IMR-90 (cell line): ENCODE results near the gene GCGR. TPM values are rescaled to one million over a fixed set of nuclear protein-coding genes. Genes with fewer than 3 reads are reported as not detected.

Source experiments
- ATAC-seq: fragments of 200-7000 bp; cut with Tn5 transposase; 2 replicates; pipeline ENCODE4 v1.9.1; 2020; ENCODE audit warnings: low read depth, mild to moderate bottlenecking, moderate library complexity
- BruUV-seq: library from RNA; stranded (reverse); fragments of 400-500 nt; replicated peaks from 2 replicates; lab custom pipeline; 2021; lab: Mats Ljungman, UMichigan
- CTCF ChIA-PET: fragments of 300-600 bp; formaldehyde crosslinking; extraction: SDS; loops from one replicate; lab custom pipeline; 2021; ENCODE audit warnings: antibody characterized with exemption; lab: Yijun Ruan, JAX
- POLR2A ChIA-PET: fragments of 300-600 bp; sonication (Branson Sonifier 250); formaldehyde crosslinking; loops from one replicate; lab custom pipeline; 2022; ENCODE audit warnings: antibody characterized with exemption; ENCODE audit not compliant: unreplicated experiment; lab: Charles Lee
- DNase-seq: peaks from one replicate; pipeline ENCODE4 v3.0.0; 2013
- H2AFZ ChIP-seq: replicated peaks from 2 replicates; pipeline ENCODE3; 2013; ENCODE audit warnings: low read length, mild to moderate bottlenecking; ENCODE audit not compliant: poor library complexity
- H2AK5ac ChIP-seq: 2 replicates; pipeline ENCODE4 v1.6.1; 2013; ENCODE audit warnings: low read depth, low read length, inconsistent platforms
- H2AK9ac ChIP-seq: replicated peaks from 2 replicates; pipeline ENCODE3; 2013; ENCODE audit warnings: mild to moderate bottlenecking, low read depth, low read length, moderate library complexity; ENCODE audit not compliant: poor library complexity
- H2BK120ac ChIP-seq: 2 replicates; pipeline ENCODE4 v1.6.1; 2013; ENCODE audit warnings: low read depth, low read length, inconsistent platforms
- H2BK15ac ChIP-seq: 3 replicates; pipeline ENCODE4 v1.6.1; 2013; ENCODE audit warnings: low read depth, low read length, inconsistent platforms
- H2BK20ac ChIP-seq: 2 replicates; pipeline ENCODE4 v1.6.1; 2013; ENCODE audit warnings: low read depth, mild to moderate bottlenecking, inconsistent platforms, low read length, moderate library complexity
- H2BK5ac ChIP-seq: 2 replicates; pipeline ENCODE4 v1.6.1; 2013; ENCODE audit warnings: mild to moderate bottlenecking, low read depth, low read length, inconsistent platforms; ENCODE audit not compliant: poor library complexity, severe bottlenecking
- H3K14ac ChIP-seq: replicated peaks from 2 replicates; pipeline ENCODE4 v1.6.1; 2013; ENCODE audit warnings: low read depth, low read length, inconsistent platforms
- H3K18ac ChIP-seq: 2 replicates; pipeline ENCODE4 v1.6.1; 2013; ENCODE audit warnings: low read depth, low read length, control low read depth
- H3K23ac ChIP-seq: 2 replicates; pipeline ENCODE4 v1.6.1; 2013; ENCODE audit warnings: low read depth, low read length, inconsistent platforms
- H3K27ac ChIP-seq: 2 replicates; pipeline ENCODE4 v1.5.1; 2013; ENCODE audit warnings: mild to moderate bottlenecking, control low read depth, low read length; ENCODE audit not compliant: insufficient read depth
- H3K27me3 ChIP-seq: 2 replicates; pipeline ENCODE4 v1.6.1; 2013; ENCODE audit warnings: low read length; ENCODE audit not compliant: control insufficient read depth, insufficient read depth
- H3K36me3 ChIP-seq: 2 replicates; pipeline ENCODE4 v1.6.1; 2013; ENCODE audit warnings: low read length, mixed read lengths; ENCODE audit not compliant: control insufficient read depth, insufficient read depth
- H3K4ac ChIP-seq: 2 replicates; pipeline ENCODE4 v1.6.1; 2013; ENCODE audit warnings: low read depth, low read length, inconsistent platforms
- H3K4me1 ChIP-seq: 2 replicates; pipeline ENCODE4 v1.6.1; 2013; ENCODE audit warnings: low read length, mixed read lengths; ENCODE audit not compliant: control insufficient read depth, insufficient read depth
- H3K4me2 ChIP-seq: 2 replicates; pipeline ENCODE4 v1.6.1; 2013; ENCODE audit warnings: low read depth, mild to moderate bottlenecking, control low read depth, low read length, moderate library complexity
- H3K4me3 ChIP-seq: 2 replicates; pipeline ENCODE4 v1.5.1; 2013; ENCODE audit warnings: low read depth, mild to moderate bottlenecking, control low read depth, low read length, moderate library complexity; ENCODE audit not compliant: insufficient read depth
- H3K56ac ChIP-seq: 2 replicates; pipeline ENCODE4 v1.6.1; 2013; ENCODE audit warnings: low read length, inconsistent platforms; ENCODE audit not compliant: insufficient read depth; ENCODE audit errors: extremely low read depth
- H3K79me1 ChIP-seq, 2 experiments: 2 replicates each; pipeline ENCODE4 v1.6.1; 2013; ENCODE audit warnings: low read length in 2 of 2, inconsistent platforms in 1 of 2, low read depth in 1 of 2
- H3K9ac ChIP-seq: 2 replicates; pipeline ENCODE4 v1.6.1; 2013; ENCODE audit warnings: low read depth, low read length, control low read depth
- H3K9me1 ChIP-seq: 2 replicates; pipeline ENCODE4 v1.6.1; 2013; ENCODE audit warnings: low read length, inconsistent platforms; ENCODE audit not compliant: insufficient read depth
- H3K9me3 ChIP-seq: 2 replicates; pipeline ENCODE4 v1.6.1; 2013; ENCODE audit warnings: low read length; ENCODE audit not compliant: control insufficient read depth, insufficient read depth
- H4K20me1 ChIP-seq: 2 replicates; pipeline ENCODE4 v1.6.1; 2013; ENCODE audit warnings: low read length, inconsistent platforms; ENCODE audit not compliant: insufficient read depth
- H4K5ac ChIP-seq: 2 replicates; pipeline ENCODE4 v1.6.1; 2013; ENCODE audit warnings: mild to moderate bottlenecking, low read depth, low read length, control low read depth
- H4K8ac ChIP-seq, 2 experiments: 2 replicates each; pipeline ENCODE4 v1.6.1; 2013; ENCODE audit warnings: low read depth in 2 of 2, low read length in 2 of 2, control low read depth in 1 of 2, inconsistent platforms in 1 of 2
- H4K91ac ChIP-seq: 2 replicates; pipeline ENCODE4 v1.6.1; 2013; ENCODE audit warnings: low read depth, low read length, inconsistent platforms; ENCODE audit not compliant: insufficient read depth
- BHLHE40 ChIP-seq: fragments of 150-350 bp; IDR thresholded peaks from 2 replicates; pipeline ENCODE4 v1.6.1; 2016; ENCODE audit warnings: mild to moderate bottlenecking, low read depth, low read length
- CEBPB ChIP-seq: IDR thresholded peaks from 2 replicates; pipeline ENCODE4 v1.6.1; 2012; ENCODE audit warnings: low read depth, low read length, improper control_type of control experiment
- CHD1 ChIP-seq: IDR thresholded peaks from 2 replicates; pipeline ENCODE4 v1.6.1; 2012; ENCODE audit warnings: low read depth, low read length, improper control_type of control experiment
- CTCF ChIP-seq: conservative IDR thresholded peaks from 2 replicates; pipeline ENCODE4 v1.5.1; 2012; ENCODE audit warnings: mild to moderate bottlenecking, low read depth, low read length, improper control_type of control experiment
- ELK1 ChIP-seq: fragments of 150-350 bp; IDR thresholded peaks from 2 replicates; pipeline ENCODE4 v1.6.1; 2016; ENCODE audit warnings: low read depth, mild to moderate bottlenecking, low read length, moderate library complexity, borderline replicate concordance
- FOS ChIP-seq: fragments of 150-350 bp; IDR thresholded peaks from 2 replicates; pipeline ENCODE4 v1.6.1; 2016; ENCODE audit warnings: low read depth, low read length
- MAFK ChIP-seq: IDR thresholded peaks from 2 replicates; pipeline ENCODE4 v1.6.1; 2012; ENCODE audit warnings: low read depth, low read length, improper control_type of control experiment
- MAZ ChIP-seq: IDR thresholded peaks from 2 replicates; pipeline ENCODE4 v1.6.1; 2012; ENCODE audit warnings: low read depth, mild to moderate bottlenecking, low read length, improper control_type of control experiment, moderate library complexity, borderline replicate concordance
- MXI1 ChIP-seq: IDR thresholded peaks from 2 replicates; pipeline ENCODE4 v1.6.1; 2012; ENCODE audit warnings: low read depth, mild to moderate bottlenecking, low read length, moderate library complexity, borderline replicate concordance
- NFE2L2 ChIP-seq: fragments of 150-350 bp; IDR thresholded peaks from 2 replicates; pipeline ENCODE4 v1.6.1; 2016; ENCODE audit warnings: low read depth, mild to moderate bottlenecking, low read length
- POLR2A ChIP-seq: IDR thresholded peaks from 2 replicates; pipeline ENCODE4 v1.6.1; 2012; ENCODE audit warnings: mild to moderate bottlenecking, low read depth, low read length
- RAD21 ChIP-seq: IDR thresholded peaks from 2 replicates; pipeline ENCODE4 v1.6.1; 2012; ENCODE audit warnings: low read length, improper control_type of control experiment
- RCOR1 ChIP-seq: IDR thresholded peaks from 2 replicates; pipeline ENCODE4 v1.6.1; 2012; ENCODE audit warnings: mild to moderate bottlenecking, low read length, improper control_type of control experiment; ENCODE audit not compliant: insufficient replicate concordance
- RFX5 ChIP-seq: IDR thresholded peaks from 2 replicates; pipeline ENCODE4 v1.8.0; 2012; ENCODE audit warnings: low read depth, mild to moderate bottlenecking, low read length, moderate library complexity
- SMC3 ChIP-seq: fragments of 150-350 bp; IDR thresholded peaks from 2 replicates; pipeline ENCODE4 v1.6.1; 2016; ENCODE audit warnings: low read depth, mild to moderate bottlenecking, antibody characterized with exemption, low read length, moderate library complexity
- USF2 ChIP-seq: fragments of 150-350 bp; IDR thresholded peaks from 2 replicates; pipeline ENCODE4 v1.6.1; 2017; ENCODE audit warnings: mild to moderate bottlenecking, antibody characterized with exemption, low read length, low read depth
- WGBS, 2 experiments: methylation state at CpG; one replicate each; pipeline versions ENCODE4 v1.1.5 to v1.1.7; 2013; ENCODE audit warnings: missing lambda C conversion rate in 2 of 2; ENCODE audit not compliant: insufficient read length in 1 of 2; ENCODE audit errors: extremely low coverage in 2 of 2; 5-methylcytosine and 5-hydroxymethylcytosine counted together
- dilution Hi-C: fragments of 300-500 bp; cut with HindIII; formaldehyde crosslinking; loops from one replicate; pipeline ENCODE4 v1.14.3; 2018; ENCODE audit warnings: low sequenced_read_pairs; ENCODE audit not compliant: unreplicated experiment
- in situ Hi-C: fragments of 300-500 bp; cut with MboI; formaldehyde crosslinking; loops from 3 replicates; pipeline ENCODE4 v1.14.3; 2019; ENCODE audit warnings: low sequenced_read_pairs, inconsistent platforms, mixed read lengths
- intact Hi-C: fragments of 100-400 bp; cut with micrococcal nuclease; formaldehyde crosslinking; loops from 2 replicates; pipeline ENCODE4 v1.10.0; 2022
- polyA plus RNA-seq, 3 experiments: library from polyadenylated mRNA; depleted of rRNA; stranded (reverse); fragments of >200 nt; gene quantifications; 2 replicates each; pipeline ENCODE4 v1.2.3, GENCODE V29; 2012; ENCODE audit warnings: low replicate concordance in 1 of 3
- total RNA-seq: library from RNA; depleted of rRNA; stranded (reverse); fragments of >200 nt; gene quantifications from 2 replicates; pipeline ENCODE4 v1.2.3, GENCODE V29; 2012

Gene GCGR
- total and polyA plus RNA-seq, 2 of the 4 experiments (the other 2 are of a cell fraction), result not detected

GRCh38 chr17:81817758-81818147 lies 13.8 kb downstream of the GCGR start:
- Histone ChIP-seq H3K4me3 (no peak overlapping the region), H3K9me1 (peaks cover 10% of the 10 kb centered on the region; the same call in 1 of the 2 replicates), H3K4me1 (peaks cover 9% of the 10 kb centered on the region; the same call in 1 of the 2 replicates), H3K27ac (no peak overlapping the region), H4K91ac (no peak overlapping the region; the same call in 1 of the 2 replicates), H4K5ac (no peak overlapping the region), H3K23ac (peak overlapping the region; percentile 46; the same call in 1 of the 2 replicates), H3K36me3 (peaks cover 5% of the 10 kb centered on the region; the same call in 1 of the 2 replicates), H3K9ac (no peak overlapping the region), H3K4me2 (no peak overlapping the region), H3K27me3 (0 out of 2 replicates have a peak, but pooled peaks cover 2% of the 10 kb centered on the region), H2BK15ac (no peak overlapping the region), H4K8ac (0 out of 4 replicates have a peak overlapping the region, but pooled peaks of 1 of the 2 experiments have one; percentile 10), H3K14ac (no peak overlapping the region; the same call in 1 of the 2 replicates), H3K9me3 (no peaks in the 10 kb centered on the region), H3K4ac (peak overlapping the region; percentile 51; the same call in 1 of the 2 replicates), H2AK5ac (peak overlapping the region; percentile 67; the same call in 1 of the 2 replicates), H3K56ac (no peak overlapping the region), H2AFZ (peak overlapping the region; percentile 32), H4K20me1 (peaks cover 6% of the 10 kb centered on the region), H2BK20ac (0 out of 2 replicates have a peak overlapping the region, but pooled peaks have one; percentile 18), H2BK5ac (no peak overlapping the region), H3K18ac (no peak overlapping the region), H3K79me1 (no peaks in the 10 kb centered on the region), H2AK9ac (peak overlapping the region; percentile 24), H2BK120ac (peak overlapping the region; percentile 27; the same call in 1 of the 2 replicates)
- DNase-seq (no peak), ATAC-seq (no peak)
- WGBS, 2 experiments, result 25% methylated on average over 3 of the region's 7 CpGs; no CpG with 5 or more reads in 1 of the 2 experiments
- POLR2A ChIA-PET, result no interaction called here
- intact Hi-C loops, result no loop called here
- BruUV-seq, result no TSS peak
- no peak for TF ChIP-seq RAD21
- no peak for TF ChIP-seq FOS
- TF ChIP-seq RCOR1, result no peak
- TF ChIP-seq CHD1, result no peak
- no peak for TF ChIP-seq SMC3
- no peak for TF ChIP-seq ELK1
- TF ChIP-seq CTCF, result no peak
- no peak for TF ChIP-seq MXI1
- no peak for TF ChIP-seq NFE2L2
- TF ChIP-seq CEBPB, result no peak
- no peak for TF ChIP-seq RFX5
- TF ChIP-seq MAFK, result no peak
- no peak for TF ChIP-seq MAZ
- no peak for TF ChIP-seq USF2
- TF ChIP-seq BHLHE40, result no peak
- TF ChIP-seq POLR2A, result no peak
- CTCF ChIA-PET, result interaction anchor here (0.6 kb wide), 1 partner anchor 87 kb away, joined by 3 read pairs; no protein-coding TSS in a partner anchor
- dilution Hi-C loops, result no loop called here
- in situ Hi-C loops, result no loop called here
